Measurements from ENCODE around the gene TBCE.

DNA sequence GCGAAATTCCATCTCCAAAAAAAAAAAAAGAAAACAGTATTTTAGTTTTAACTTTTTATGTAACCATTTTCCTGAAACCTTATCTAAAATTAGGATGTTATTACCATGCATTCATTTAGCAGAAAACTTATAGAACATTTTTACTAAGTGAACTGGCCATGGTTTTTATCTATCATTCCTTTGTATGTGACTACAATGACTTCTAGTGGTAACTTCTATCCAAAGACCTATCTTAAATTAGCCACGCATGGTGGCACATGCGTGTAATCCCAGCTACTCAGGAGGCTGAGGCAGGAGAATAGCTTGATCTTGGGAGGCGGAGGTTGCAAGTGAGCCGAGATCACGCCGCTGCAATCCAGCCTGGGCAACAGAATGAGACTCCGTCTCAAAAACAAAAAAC, 27.5 kb upstream of the TBCE start:
- no peak for TF ChIP-seq POLR2A (IDR thresholded peaks at IDR 0.05)
- TF ChIP-seq, protein P1, sequence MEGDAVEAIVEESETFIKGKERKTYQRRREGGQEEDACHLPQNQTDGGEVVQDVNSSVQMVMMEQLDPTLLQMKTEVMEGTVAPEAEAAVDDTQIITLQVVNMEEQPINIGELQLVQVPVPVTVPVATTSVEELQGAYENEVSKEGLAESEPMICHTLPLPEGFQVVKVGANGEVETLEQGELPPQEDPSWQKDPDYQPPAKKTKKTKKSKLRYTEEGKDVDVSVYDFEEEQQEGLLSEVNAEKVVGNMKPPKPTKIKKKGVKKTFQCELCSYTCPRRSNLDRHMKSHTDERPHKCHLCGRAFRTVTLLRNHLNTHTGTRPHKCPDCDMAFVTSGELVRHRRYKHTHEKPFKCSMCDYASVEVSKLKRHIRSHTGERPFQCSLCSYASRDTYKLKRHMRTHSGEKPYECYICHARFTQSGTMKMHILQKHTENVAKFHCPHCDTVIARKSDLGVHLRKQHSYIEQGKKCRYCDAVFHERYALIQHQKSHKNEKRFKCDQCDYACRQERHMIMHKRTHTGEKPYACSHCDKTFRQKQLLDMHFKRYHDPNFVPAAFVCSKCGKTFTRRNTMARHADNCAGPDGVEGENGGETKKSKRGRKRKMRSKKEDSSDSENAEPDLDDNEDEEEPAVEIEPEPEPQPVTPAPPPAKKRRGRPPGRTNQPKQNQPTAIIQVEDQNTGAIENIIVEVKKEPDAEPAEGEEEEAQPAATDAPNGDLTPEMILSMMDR (IDR thresholded peaks at IDR 0.05): no peak
